Ecto neural progenitor cell (in vitro differentiated cells): ENCODE data around the gene SELENOI.
A peak's percentile ranks its signal among the peaks of the same experiment; 100 is the strongest.
"Not testable (repeated sequence)": the region's sequence is repeated elsewhere in the genome, so short reads cannot be mapped to it uniquely, and the experiment has no call there.

Experiments used
- DNase-seq: peaks from one replicate; pipeline ENCODE4 v3.0.0-alpha.2; 2018; ENCODE audit warnings: low spot score

SELENOI gene

DNA sequence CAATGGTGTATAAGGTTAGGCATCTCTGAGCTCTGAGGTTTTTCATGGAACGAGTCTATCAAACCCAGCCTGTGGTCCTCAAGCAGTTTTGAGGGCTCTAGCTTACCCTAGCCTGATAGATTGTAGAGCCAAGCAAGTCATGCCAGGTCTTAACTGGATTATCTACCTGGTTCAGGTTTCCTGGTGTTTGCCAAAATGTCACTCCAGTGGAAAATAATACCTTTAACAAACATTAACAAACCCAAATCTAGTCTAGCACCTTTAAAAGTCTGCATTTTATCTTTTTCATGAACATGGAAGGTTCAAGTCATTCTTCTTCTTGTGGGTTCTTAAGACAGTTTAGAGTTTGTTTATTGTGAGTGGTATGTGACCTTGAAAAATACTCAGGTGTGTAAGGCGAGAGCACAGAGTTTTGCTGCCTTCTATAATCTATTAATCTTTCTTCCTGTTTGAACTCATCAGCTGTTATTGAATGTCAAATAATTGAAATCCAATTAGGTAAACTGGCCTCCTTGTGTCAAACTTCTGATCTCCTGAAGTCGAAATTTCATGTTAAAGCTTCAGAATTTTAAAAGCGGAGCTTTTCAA lies 14.0 kb downstream of the SELENOI start:
- DNase-seq: no peak

GRCh38 chr2:26363323-26363722 lies 17.4 kb downstream of the SELENOI start:
- no peak for DNase-seq

DNA sequence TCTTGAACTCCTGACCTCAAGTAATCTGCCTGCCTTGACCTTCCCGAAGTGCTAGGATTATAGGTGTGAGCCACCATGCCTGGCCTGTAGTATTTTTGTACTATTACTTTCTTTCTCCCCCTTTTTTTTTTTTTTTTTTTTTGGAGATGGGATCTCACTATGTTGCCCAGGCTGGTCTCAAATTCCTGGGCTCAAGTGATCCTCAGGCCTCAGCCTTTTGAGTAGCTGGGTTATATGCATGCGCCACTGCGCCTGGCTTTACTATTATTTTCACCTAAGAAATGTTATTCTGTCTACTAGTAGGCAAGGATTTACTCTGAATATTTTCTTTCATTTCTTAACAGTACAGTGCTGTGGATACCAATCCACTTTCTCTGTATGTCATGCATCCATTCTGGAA lies 18.0 kb downstream of the SELENOI start:
- DNase-seq: no peak

DNA sequence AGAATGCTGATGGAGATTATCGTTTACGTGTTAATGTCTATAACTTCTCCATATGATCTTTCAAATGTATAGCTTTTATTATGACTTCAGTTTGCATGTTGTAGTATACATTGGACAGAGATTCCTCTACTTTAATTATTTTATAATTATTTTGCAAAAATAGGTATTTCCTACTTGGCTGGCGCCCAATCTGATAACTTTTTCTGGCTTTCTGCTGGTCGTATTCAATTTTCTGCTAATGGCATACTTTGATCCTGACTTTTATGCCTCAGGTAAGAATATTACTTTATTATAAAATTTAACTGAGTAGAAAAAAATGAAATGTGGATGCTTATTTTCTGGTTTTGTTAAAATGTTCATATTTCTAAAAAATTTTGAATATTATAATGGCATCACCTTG lies 18.7 kb downstream of the SELENOI start:
- no peak for DNase-seq

DNA sequence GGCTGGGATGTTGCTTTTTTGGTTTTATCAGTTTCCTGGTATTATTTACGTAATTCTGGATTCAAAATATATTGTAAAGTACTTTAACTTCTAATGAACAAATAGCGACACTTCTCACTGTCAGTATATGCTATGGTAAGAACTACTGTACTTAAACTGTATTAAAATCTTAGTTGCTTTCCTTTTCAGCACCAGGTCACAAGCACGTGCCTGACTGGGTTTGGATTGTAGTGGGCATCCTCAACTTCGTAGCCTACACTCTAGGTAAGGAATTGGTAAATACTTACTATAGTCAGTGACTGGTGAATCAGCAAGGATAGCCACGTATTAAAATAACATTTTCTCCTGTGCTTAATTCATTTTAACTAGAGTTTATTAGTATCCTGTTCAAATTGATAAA lies 21.0 kb downstream of the SELENOI start:
- no peak for DNase-seq

DNA sequence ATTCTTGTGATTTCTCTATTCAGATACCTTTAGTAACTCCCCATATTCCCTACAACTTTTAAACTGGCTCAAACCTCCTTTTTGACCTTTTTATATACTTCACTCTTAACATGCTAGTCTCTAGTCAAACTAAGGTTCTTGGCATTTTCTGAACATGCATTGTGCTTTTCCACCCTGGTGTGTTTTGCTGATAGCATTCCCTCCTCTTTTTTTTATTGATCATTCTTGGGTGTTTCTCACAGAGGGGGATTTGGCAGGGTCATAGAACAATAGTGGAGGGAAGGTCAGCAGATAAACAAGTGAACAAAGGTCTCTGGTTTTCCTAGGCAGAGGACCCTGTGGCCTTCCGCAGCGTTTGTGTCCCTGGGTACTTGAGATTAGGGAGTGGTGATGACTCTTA lies 23.7 kb downstream of the SELENOI start:
- DNase-seq: not testable (repeated sequence)

- DNase-seq: not testable (repeated sequence)
Observed at GRCh38 chr2:26370909-26371308, 25.0 kb downstream of the SELENOI start.

DNA sequence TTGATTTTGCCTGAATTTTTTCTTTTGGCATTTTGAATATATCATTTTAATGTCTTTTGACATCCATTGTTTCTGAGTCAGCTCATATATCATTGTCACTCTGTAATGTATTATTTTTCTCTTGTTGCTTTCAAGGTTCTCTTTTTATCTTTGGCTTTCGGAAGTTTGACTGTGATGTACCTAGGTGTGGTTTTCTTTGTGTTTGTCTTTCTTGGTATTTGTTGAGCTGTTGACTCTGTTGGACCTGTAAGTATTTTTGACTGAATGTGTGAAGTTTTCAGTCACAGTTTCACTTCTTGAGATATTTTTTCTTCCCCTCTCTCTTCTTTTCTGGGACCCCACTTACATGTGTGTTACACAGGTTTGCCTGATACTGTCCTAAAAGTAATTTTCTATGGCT lies 30.9 kb downstream of the SELENOI start:
- no peak for DNase-seq

- no peak for DNase-seq
Observed at GRCh38 chr2:26380281-26380680, 34.3 kb downstream of the SELENOI start.

DNA sequence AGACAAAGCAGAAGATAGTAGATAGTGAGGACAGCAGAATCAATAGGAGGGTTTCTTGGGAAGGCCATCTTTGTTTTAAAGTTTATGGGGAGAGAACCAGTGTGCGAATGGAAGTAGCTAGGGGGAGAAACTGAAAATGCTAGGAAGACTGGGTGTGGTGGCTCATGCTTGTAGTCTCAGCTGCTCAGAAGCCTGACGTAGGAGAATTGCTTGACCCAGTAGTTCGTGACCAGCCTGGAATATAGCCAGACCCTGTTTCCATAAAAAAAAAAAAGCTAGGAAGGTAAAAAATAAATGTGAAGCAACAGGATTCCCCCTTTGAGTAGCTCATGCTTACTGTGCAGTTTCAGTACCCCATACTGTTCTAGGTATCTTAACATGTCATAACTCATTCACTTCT lies 36.6 kb downstream of the SELENOI start:
- DNase-seq: no peak

GRCh38 chr2:26384183-26384582 lies 38.2 kb downstream of the SELENOI start:
- no peak for DNase-seq

DNA sequence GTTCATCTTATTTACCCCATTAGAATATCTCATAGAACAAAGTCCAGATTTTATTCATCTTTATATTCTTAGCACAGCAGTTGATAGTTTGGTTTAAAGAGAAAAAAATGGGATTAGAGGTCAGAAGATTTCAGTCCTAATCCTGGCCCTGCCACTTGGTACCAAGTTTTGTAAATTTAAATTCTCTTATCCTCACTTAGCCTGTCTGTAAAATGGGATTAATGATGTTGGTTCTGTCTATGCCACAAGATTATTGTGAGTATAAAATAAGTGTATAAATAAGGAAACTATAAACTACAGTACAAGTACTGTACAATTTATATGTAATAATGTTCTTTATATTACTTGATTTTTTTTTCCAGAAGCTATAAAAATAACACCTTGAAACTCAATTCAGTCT lies 38.7 kb downstream of the SELENOI start:
- no peak for DNase-seq

GRCh38 chr2:26387189-26387588 lies 41.2 kb downstream of the SELENOI start:
- no peak for DNase-seq

- DNase-seq: no peak
Observed at GRCh38 chr2:26394694-26395093, 48.8 kb downstream of the SELENOI start.

DNA sequence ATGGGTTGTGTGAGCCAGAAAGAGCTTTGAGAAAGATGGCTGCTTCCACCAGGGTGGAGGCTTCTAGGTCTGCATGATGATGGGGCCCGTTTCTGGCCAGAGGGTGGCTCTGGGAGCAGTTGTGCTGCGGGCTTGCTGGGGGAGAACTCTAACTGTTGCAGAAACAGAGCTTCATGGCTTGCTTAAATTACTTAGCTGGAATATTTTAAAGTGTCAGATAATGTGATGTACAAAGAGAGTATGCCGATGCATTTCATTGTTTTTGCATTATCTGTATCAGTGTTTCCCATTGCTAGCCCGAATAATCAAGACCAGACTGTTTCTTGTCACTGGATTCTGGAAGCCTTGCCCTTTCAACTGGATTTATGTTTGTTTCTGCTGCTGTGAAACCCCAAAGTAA lies 49.5 kb downstream of the SELENOI start:
- no peak for DNase-seq

- DNase-seq: no peak
Observed at GRCh38 chr2:26396734-26397298, 50.9 kb downstream of the SELENOI start.

DNA sequence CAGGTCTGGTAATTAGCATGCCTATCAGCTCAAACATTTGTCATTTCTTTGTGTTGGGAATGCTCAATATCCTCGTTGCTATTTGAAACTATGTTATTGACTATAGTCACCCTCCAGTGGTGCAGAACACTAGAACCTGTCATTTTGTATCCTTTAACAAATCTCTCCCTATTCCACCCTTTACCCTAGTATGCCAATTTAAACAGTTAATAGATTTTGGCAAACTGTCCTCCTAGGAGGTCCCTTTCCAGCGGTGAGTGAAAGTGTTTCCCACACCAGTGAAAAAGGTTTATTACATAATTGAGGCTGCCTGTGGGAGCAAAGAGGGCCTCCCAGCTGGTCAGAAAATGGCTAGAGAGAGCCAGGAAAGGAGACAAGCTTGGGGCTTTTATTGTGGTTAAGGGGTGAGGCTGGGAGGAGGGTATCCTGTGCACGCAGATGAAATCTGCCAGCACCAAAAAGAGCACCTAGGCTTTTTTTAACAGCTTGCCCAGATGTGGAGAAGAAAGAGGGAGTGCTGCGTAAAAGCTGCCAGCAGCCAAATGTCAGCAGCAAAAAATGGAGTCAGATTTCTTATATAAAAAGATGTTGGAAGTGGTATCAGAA lies 53.9 kb downstream of the SELENOI start:
- no peak for DNase-seq

DNA sequence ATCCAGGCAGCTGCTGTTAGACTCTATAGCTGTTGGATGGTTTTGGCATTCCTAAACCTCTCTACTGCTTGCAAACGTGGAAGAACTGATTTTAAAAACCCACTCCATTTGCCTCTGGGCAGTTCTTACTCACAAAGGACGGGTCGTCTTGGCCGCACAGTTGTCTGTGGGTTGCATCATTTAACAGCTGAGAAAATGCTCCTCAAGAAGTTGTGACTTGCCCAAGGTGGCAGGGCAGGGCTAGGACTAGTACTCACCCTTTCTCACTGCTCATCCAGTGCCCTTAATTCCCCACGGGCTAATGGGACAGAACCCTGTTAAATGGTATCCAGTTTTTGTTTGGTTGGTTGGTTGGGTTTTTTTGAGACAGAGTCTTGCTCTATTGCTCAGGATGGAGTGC lies 54.8 kb downstream of the SELENOI start:
- DNase-seq: no peak

DNA sequence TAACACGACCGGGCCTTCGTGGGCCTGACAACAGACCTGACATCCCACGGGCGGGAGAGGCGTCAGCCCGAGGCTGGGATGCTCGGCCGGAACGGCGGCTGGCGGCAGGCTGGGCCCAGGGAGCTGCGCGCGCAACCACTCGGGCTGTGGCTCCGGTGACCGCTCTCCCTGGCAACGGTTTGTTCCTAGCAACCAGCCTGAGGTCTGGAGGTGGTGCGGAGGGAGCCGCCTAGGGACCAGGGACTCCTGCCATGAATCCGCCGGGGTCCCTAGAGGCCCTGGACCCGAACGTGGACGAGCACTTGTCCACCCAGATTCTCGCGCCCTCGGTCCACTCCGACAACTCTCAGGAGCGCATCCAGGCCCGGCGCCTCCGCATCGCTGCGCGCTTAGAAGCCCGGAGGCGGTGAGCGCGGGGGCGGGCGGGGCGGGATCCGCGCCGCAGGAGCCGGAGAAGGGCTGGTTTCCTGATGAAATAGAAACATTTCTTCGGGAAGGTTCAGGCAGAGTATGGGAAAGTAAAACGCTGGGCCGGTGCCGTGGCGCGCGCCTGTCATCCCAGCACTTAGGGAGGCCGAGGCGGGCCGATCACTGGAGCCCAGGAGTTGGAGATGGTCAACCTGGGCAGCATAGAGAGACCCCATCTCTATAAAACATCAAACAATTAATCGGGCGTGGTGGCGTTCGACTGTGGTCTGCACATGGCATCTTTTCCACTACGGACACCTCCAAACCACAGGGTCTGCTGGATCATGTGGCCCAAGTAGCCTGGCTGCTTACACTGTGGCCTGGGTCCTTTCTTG lies 56.0 kb downstream of the SELENOI start, which contains the start of gene DRC1:
Gene DRC1, plus strand, starts transcription at position 182 of the 803 bp plus-strand sequence. Its CDS starts 70 bp downstream, at position 252.
- DNase-seq: peak; percentile 95

DNA sequence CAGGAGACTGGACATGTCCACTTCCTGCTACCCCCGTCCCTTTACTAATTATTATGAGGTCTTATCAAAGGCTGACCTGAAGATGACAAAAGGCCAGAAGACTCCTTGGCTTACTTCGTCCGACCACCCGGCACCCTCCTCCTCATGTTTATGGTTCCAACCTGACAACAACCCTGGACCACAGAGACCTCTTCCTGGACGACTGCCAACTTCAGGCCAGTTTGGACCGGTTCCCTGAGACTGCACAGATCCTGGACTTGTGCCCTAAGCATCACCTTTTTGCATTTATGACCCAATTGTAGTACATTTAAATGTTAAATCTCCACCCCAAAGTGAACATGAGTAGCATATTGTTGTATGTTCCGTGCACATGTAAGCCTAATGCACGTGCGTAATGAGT lies 61.6 kb downstream of the SELENOI start:
- no peak for DNase-seq

GRCh38 chr2:26409785-26410184 lies 63.8 kb downstream of the SELENOI start:
- no peak for DNase-seq

DNA sequence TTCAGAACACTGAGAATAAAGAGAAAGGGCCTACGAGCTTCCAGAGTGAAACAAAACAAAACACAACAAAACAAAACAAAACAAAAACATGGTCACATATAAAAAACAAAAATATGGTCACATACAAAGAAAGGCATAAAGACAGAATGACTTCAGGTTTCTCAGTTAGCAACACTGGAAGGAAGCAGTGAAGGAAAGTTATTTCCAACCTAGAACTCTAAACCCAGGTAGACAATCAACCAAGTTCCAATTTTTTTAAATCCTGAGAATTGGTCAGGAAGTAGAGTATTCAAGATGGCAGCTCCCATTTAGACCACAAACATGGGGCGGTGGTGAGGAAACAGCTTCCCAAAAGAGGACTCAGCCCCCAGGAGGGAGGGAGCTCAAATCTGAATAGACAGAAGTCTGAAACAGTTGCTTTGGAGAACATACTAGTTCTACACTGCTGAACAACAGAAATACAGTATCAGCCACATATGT lies 64.9 kb downstream of the SELENOI start:
- DNase-seq: no peak

GRCh38 chr2:26411419-26411818 lies 65.5 kb downstream of the SELENOI start:
- no peak for DNase-seq
